Fibroblast of skin of abdomen (primary cell): ENCODE measurements around the gene CHST15.

Experiments used
- DNase-seq: peaks from one replicate; pipeline ENCODE4 v3.0.0-alpha.2; 2013

CHST15 gene

DNA sequence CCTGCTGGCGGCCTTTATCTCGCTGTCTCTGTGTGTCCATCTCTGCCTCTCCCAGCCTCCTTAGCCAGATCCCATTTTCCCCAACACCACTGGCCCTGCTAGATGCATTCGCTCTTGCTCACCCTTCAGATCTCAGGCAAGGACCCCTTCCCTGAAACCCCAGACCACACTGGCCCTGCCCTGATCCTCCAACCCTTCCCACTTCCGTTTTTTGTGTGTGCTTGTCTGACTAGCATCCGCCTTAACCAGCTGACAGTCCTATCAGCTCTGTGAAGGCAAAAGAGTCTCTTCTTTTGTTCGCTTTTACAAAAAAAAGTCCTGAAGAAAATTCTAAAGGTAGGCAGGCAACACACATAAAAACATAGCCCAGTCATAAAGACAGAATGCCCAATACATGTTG lies 28.7 kb downstream of the CHST15 start:
- DNase-seq: no peak

DNA sequence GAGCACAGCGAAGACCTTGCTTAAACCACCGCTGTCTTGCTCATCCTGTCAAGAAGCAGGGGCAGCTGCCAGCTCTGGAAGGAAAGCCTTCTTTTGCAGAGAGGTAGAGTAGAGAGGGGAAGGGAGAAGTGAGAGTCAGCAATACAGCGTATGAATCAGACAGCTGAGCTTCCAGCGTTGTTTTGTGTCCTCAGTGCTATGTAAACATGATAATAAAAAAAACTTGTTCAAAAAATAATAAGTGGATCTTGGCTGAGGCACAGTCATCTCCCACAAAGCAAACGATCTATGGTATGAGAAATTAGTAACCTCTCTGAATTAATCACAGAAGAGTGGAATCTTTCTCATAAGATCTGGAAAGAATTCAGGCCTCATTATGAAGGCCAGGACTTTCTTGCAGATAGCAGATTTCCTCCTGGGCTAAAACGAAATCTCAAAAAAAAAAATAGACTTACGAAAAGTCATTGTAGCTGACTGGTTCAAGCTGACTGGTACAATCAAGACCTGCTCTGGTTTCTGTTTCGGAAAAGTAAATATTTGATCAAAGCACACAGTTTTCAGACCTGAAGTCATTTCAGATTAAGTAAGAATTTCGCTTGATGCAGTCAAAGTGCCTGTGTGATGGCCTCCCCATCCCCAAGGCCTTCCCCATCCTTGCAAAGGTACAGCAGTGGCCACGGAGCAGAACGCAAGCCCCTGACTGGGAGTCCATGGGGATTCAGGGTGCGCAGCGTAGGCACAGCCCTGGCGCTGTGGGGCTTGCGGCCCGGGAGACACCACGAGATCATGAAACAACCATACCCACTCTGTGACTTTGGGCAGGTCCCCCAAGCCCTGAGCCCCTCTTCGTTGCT lies 29.4 kb downstream of the CHST15 start:
- DNase-seq: peak; percentile 68

DNA sequence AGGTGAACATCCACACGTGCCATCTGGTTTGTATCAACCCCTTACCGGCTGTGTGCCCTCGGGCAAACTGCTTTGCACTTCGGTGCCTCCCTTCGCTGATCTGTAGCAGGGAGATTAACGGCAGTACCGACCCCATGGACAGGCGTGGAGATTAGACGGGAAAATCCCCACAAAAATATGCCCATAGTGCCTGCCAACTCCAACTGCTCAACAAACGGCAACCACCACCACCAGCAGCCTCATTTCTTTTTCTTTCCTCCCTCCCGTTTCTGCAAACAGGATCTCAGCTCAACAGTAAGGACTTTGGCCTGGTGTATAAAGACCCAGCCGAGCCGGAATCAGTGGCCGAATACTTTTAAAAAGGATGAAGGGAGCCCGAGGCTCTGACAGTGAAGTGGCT lies 31.0 kb downstream of the CHST15 start:
- DNase-seq: no peak

DNA sequence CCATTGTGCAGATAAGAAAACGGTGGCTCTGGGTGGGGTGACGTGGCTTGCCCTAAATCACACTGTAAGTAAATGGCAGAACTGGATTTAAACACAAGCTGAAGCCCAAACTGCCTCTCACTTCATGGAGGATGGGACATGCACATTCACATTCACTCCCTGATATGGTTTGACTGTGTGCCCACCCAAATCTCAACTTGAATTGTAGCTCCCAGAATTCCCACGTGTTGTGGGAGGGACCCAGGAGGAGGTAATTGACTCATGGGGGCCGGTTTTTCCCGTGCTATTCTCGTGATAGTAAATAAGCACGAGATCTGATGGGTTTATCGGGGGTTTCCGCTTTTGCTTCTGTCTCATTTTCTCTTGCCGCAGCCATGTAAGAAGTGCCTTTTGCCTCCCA lies 32.4 kb downstream of the CHST15 start:
- DNase-seq: no peak

DNA sequence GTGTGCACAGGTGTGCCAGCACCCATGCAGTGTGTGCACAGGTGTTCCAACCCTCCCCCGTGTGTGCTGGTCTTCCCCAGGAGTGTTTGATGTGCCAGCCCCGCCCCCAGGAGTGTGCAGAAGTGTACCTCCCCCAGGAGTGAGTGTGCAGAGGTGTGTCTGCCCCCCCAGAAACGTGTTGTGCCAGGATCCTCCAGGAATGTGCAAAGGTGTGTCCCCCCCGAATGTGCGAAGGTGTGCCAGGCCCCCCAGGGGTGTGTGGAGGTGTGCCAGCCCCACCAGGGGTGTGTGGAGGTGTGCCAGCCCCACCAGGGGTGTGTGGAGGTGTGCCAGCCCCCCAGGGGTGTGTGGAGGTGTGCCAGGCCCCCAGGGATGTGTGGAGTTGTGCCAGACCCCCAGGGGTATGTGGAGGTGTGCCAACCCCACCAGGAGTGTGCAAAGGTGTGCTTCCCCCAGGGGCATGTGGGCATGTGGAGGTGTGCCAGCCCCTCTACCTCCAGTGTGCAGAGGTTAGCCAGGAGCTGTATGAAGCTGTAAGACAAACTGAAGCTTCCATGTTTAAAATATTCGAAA lies 33.2 kb downstream of the CHST15 start:
- no peak for DNase-seq

DNA sequence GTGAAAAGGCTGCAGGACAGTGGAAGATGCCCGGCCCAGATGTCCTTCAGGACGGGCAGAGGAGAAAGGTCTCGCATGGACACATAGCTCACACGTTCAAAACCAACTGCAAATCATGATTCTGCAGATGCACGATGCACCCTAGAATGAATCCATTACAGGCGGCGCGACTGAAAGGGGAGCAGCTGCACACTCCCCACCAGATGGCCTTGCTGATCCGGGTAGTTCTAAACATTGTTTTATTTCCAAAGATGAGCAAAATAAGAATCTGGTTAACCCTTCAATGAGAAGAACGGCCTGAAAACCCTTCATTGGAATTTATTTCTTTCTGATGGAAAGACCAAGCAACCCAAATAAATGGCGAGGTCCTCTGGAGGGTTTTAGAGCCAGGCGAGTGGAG lies 33.8 kb downstream of the CHST15 start:
- no peak for DNase-seq

DNA sequence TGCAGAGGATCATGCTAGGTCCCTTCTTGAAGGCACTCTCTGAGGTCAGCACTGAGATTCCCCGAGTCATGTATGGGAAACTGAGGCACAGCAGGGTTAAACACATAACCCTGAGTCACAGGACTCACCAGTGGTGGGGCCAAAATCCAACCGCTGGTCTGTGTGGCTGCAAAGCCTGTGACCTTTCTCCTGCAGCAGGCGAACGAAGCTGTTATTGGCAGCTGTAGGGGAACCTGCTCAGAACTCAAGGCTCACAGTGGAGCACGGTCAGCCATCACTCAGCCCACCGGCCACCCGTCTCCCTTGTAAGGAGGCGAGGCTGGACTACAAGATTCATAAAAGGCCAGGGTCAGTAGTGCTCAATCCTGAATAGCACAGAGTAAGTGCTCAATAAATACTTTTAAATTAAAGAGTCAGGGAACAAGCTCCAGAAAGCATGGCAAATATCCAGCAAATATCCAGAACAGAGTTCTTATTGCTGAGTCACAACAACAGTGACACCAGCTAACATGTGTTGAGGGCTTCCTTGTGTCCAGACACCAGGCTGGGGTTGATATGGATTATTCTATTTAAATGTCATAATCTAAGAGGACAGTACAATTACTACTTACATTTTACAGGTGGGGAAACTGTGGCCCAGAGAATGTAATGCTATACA lies 34.9 kb downstream of the CHST15 start:
- DNase-seq: no peak

DNA sequence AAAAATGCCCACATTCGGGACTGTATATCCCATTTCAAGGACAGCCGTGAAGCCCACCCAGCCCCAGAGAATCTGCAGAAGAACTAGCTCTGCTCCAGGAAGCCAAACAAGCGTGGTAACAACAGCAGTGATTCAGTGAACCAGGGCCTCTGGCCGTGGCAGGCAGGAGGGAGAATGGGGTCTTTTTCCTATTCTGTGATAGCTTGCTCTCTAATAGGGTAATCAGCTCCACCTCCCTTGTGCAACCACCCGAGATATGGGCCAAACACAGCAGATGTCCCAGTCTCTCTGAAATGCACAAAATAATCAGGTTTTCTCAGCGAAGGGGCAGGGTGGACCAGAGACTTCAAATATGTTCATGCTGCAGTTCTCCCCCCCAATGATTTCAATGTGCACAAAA lies 35.8 kb downstream of the CHST15 start:
- DNase-seq: no peak

DNA sequence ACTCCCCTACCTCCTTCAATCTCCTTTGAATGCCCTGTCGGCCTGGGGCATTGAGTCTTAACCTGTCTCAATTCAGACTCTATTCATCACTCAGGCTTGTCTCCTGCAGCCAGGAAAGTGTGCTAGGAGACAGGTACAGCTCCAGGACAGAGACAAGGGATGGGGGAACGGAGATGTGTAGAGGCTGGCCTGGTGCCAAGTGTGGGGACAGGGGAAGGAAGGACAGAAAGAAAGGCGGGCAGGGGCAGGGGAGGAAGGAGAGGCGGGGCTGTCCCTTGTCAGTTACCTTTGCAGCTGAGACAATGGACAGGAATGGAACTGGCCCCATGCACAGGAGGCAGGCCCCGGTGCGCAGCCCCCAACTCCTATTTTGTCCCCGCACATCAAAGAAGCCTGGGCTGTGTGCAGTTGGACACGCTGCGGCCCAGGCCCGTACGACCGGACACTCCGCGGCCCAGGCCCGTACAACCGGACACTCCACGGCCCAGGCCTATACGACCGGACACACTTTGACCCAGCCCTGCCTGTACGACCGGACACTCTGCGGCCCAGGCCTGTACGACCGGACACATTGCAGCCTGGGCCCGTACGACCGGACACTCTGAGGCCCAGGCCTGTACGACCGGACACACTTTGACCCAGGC lies 36.9 kb downstream of the CHST15 start:
- DNase-seq: no peak

DNA sequence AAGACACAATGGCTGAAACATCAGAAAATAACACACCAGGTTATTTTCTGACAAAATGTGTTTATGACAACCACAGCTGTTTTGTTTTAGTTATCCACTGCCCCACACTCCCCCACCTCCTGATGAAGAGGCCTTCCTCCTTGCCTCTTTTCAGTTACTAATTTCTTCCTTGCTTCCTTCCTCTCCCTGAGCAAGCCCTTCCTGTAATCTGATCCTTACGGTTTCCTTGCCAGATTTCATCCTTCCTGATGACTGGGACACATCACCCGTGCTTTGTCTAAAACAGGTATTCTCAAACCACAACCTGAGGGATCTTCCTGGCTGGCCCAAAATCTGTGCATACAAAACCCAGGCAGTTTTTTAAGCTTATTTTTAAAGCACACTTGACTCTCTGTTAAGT lies 39.4 kb downstream of the CHST15 start:
- DNase-seq: no peak

DNA sequence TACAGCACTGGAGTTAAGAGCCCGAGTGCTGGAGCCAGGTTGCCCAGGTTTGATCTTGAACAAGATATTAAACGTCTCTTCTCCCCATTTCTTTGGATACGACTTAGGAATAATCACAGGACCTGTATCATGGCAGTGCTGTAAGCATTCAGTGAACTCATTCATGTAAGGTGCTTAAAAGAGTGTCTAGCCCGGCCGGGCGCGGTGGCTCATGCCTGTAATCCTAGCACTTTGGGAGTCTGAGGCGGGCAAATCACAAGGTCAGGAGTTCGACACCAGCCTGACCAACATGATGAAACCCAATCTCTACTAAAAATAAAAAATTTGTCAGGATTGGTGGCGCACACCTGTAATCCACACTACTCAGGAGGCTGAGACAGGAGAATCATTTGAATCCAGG lies 40.8 kb downstream of the CHST15 start:
- DNase-seq: no peak

DNA sequence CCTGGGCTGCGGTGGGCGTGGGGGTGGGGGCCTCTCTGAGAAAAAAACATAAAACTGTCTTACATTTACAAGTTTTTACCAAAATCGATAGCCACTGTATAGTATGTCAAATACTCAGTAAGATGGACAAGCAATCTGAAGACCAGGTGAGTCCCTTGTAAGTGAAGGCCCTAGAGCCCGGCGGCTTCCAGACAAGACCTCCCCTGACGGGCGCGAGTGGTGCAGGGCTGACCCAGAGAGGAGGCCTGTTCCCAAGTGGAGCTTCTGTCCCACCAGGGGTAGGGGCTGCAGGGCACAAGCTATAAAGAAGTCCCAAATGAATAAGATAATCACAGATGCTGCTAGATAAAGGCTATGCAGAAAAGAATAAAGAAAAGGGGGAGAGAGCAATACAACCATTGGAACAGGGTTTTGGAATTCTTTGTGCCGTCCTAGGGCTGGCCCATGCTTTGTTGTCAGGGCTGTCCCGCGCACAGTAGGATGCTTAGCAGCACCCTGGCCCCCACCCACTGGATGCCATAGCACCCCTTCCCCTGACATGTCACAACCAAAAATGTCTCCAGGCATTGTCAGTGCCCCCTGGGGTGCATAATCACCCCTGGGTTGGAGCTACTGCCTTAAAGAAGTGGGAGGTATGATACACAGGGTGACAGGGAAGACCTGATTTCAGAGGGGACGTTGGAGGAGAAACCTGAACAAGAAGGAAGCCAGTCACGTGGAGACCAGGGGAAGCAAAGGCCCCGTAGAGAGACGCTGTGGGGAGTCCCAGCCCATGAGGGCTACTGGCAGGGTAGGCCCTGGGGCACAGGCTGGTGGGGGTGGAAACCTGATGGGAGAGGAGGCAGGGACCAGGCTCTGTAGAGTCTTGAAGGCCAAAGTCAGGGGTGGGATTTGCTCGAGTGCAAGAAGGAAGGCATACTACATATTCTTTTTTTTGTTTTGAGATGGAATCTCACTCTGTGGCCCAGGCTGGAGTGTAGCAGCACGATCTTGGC lies 43.1 kb downstream of the CHST15 start:
- DNase-seq: no peak

DNA sequence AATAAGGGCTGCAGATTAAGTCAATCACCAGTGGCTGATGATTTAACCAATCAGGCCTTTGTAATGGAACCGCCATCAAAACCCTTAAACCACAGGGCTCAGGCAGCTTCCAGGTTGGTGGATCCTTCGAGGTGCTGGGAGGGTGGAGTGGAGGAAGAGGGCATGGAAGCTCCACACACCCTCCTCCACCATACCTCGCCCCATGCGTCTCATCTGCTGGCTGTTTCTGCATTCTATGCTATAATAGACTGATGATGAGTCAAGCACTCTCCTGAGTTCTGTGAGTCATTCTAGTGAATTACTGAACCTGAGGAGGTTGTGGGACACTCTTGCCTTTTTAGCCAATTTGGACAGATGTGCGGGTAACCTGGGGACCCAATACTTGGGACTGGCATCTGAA lies 43.9 kb downstream of the CHST15 start:
- DNase-seq: peak; percentile 9

DNA sequence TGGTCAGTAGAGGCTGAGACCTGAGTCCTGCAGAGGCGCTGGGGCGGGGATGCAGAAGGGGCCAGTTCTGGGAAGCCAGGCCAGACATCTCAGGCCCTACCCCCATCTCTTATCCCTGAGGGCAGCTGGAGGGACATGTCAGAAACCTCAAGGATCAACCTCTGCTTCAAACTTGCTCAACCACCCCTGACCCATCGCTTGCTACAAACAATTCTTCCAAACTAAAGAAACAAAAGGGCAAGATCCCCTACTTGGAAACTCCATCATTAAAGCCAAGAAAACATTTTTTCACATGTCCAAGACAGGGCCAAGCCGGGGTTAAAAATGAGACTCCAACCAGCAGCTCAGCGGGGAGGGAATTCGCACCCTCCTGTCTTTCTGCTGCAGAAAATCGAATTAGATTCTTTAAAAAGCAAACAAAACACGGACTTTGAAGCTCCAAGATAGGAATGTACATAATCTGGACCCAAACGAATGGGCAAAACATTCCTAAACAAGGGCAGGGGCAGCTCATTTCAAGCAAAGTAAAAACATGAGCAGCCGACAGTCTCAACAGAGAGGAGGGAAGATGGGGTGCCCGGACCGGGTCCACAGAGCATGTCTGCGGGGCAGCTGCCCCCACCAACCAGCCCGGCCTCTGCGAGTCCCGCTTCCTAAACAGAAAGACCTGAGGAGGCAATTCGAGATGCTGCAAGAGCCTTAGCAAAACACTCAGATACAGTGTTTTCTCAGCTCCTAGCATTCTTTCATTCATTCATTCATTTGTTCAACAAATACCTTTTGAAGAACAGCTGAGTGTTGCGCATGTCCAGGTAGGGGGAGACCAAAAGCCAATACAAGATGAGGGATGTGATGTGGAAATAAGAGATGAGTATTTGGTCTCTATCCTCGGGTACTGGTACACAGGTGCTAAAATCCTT lies 44.8 kb downstream of the CHST15 start:
- DNase-seq: no peak

DNA sequence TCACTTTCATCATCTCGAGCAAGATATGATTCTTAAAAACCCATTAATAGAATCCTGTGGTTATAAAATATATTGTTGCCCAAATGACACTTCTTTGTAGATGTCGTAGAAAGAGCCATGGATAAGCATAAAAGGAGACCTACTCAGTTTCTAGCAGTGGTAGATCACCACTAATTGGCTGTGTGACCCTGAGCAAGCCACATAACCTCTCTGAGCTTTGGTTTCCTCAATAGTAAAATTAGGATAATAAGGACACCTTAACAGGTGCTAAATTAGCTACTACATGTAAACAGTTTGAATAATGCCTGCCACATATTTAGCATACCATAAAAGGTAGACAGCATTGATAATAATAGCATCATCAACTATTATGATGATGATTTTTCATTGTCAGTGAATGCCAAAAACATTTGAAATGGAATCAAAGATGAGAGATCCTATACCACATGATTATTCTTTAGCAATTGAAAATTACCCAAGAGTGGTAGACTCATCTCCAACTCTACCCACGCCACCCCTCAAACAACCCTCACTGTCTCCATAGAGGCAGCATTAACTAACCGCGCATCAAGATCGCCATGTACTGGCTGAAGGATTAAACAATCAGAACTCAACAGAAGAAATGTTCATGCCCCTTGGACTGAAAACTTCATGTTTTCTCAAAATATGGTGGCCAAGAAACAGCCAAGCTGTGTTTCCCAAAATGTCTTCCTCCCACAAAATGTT lies 45.8 kb downstream of the CHST15 start:
- no peak for DNase-seq

DNA sequence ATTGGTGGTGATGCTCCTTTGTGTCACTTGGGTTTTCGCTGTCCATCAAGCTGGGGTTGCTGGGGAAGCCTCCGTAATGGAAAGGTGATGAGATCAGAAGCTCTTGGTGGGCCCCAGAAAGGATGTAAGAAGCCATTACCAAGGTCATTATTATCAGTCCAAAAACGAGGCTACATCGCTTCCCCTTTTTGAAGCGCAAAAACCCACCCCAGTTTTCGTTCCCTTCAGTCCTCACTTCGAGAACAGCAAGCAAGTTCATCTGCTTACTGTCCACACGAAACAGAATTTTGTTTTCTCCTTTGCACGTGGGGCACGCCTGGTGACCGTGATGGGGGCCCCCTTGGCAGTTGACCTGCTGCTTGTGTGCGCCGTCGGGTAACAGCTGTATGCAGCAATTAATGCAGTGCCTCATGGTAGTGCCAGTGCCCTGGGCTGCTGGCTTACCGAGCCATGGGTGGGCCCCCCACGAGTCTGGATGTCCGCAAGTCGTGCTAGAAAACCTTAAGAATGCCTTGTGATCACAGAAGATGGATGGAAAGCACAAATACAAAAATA lies 47.5 kb downstream of the CHST15 start:
- no peak for DNase-seq

DNA sequence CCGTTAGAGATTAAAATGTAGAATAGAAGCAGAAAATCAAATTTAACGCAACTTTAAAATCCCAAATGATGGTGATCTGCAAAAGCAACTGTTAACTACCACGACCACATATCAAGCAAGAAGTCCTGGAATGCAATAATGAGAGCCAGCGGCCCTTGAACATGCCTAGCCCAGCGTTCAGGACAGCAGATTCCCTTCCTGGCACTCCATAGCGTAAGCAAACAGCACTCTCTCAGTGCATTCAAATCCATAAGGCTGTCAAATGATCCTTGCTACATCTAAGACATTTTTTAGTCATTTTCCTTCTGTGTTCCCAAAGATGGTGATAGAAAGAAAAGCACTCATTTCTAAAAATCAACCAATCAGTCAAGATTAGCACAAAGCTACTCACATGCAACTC lies 48.1 kb downstream of the CHST15 start:
- no peak for DNase-seq

DNA sequence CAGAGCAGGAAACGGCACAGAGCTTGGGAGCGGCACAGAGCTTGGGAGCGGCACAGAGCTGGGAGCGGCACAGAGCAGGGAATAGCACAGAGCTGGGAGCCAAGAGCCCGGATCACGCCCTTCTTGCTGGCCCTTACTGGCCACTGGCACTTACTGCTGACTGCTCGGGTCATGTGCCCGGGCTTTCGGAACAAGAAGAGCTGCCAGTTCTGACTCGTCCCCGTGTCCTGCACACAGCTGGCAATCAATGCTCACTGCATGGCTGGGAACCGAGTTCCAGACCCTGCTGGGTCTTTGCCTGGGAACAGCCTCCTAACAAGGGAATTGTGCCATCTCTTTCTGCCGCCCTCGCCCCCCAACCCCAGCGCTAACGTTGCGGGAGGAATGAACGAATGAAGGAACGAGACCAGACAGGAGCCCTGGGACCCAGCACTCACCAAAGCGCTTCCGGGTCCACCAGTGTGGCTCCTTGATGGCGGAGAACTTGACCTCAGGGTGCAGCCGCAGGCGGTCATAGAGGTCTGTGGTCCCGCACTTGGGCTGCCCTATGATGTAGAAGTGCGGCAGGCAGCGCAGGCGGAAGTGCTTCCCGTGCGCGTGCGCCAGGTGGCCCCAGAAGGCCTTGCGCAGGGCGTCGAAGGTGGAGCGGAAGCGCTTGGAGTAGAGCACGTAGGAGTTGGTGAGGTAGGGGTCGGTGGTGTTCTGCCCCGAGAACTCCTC lies 49.1 kb downstream of the CHST15 start:
- no peak for DNase-seq
